Endothelial cell of umbilical vein (primary cell): ENCODE data around the gene RIOK2. TPM values are rescaled to one million over a fixed set of nuclear protein-coding genes. Genes with fewer than 3 reads are reported as not detected.

Source experiments
- BruUV-seq: library from RNA; stranded (reverse); fragments of 400-500 nt; replicated peaks from 2 replicates; lab custom pipeline; 2021; lab: Mats Ljungman, UMichigan
- CTCF ChIA-PET: fragments of 300-600, 350-600 bp; sonication (Branson Sonifier 250); formaldehyde crosslinking; loops from one replicate; lab custom pipeline; 2021; ENCODE audit warnings: antibody characterized with exemption, inconsistent platforms; lab: Charles Lee
- POLR2A ChIA-PET: fragments of 300-600, 350-600 bp; sonication (Branson Sonifier 250); formaldehyde crosslinking; loops from one replicate; lab custom pipeline; 2021; ENCODE audit warnings: antibody characterized with exemption, inconsistent platforms; lab: Charles Lee
- DNase-seq: peaks from one replicate; pipeline ENCODE4 v3.0.0-alpha.2; 2011; ENCODE audit warnings: low read depth, low spot score
- FAIRE-seq: peaks from 2 replicates; lab custom pipeline; 2011; peaks lifted over from hg19 to GRCh38; lab: Jason Lieb, UNC
- H2AFZ ChIP-seq: 2 replicates; pipeline ENCODE4 v1.6.0; 2012; ENCODE audit warnings: low read depth, low read length, control low read depth, inconsistent platforms
- H3K27ac ChIP-seq: 2 replicates; pipeline ENCODE4 v1.5.1; 2011; ENCODE audit warnings: low read depth, mild to moderate bottlenecking, control low read depth, low read length, moderate library complexity; ENCODE audit not compliant: insufficient read depth
- H3K27me3 ChIP-seq, 2 experiments: 2 replicates each; pipeline versions ENCODE4 v1.6.0 to v1.6.1; 2011; ENCODE audit warnings: low read length in 2 of 2, mixed read lengths in 1 of 2; ENCODE audit not compliant: control insufficient read depth in 2 of 2, insufficient read depth in 2 of 2
- H3K36me3 ChIP-seq, 2 experiments: 2 replicates in 1 of 2; 3 replicates in 1 of 2; pipeline ENCODE4 v1.5.1; 2011; ENCODE audit warnings: low read length in 2 of 2, mild to moderate bottlenecking in 1 of 2, moderate library complexity in 1 of 2; ENCODE audit not compliant: control insufficient read depth in 2 of 2, insufficient read depth in 2 of 2; ENCODE audit errors: extremely low read depth in 1 of 2
- H3K4me1 ChIP-seq: 3 replicates; pipeline ENCODE4 v1.5.1; 2011; ENCODE audit warnings: mild to moderate bottlenecking, low read length; ENCODE audit not compliant: control insufficient read depth, insufficient read depth; ENCODE audit errors: extremely low read depth
- H3K4me2 ChIP-seq: 2 replicates; pipeline ENCODE4 v1.6.1; 2011; ENCODE audit warnings: low read length, control low read depth, mixed read lengths; ENCODE audit not compliant: insufficient read depth
- H3K4me3 ChIP-seq, 3 experiments: fragments of 200-600 bp in 1 of 3; sonication (generic), shearing (Covaris generic) in 1 of 3; replicated peaks in 1 of 3; 2 replicates each; pipeline ENCODE4 v1.5.1; 2011 to 2016; ENCODE audit warnings: control low read depth in 3 of 3, low read length in 3 of 3, mild to moderate bottlenecking in 2 of 3, inconsistent platforms in 1 of 3, low read depth in 1 of 3, moderate library complexity in 1 of 3; ENCODE audit not compliant: insufficient read depth in 1 of 3
- H3K79me2 ChIP-seq: 2 replicates; pipeline ENCODE4 v1.6.0; 2012; ENCODE audit warnings: low read length, inconsistent platforms; ENCODE audit not compliant: control insufficient read depth, insufficient read depth
- H3K9ac ChIP-seq: replicated peaks from 2 replicates; pipeline ENCODE3; 2011; ENCODE audit warnings: low read length, control low read depth; ENCODE audit not compliant: insufficient read depth; ENCODE audit errors: extremely low read depth
- H3K9me1 ChIP-seq: replicated peaks from 3 replicates; pipeline ENCODE4 v1.6.0; 2011; ENCODE audit warnings: mild to moderate bottlenecking, low read length; ENCODE audit not compliant: control insufficient read depth, insufficient read depth; ENCODE audit errors: extremely low read depth
- H3K9me3 ChIP-seq: replicated peaks from 2 replicates; pipeline ENCODE4 v1.5.1; 2012; ENCODE audit warnings: low read length, inconsistent platforms; ENCODE audit not compliant: control insufficient read depth, insufficient read depth
- H4K20me1 ChIP-seq: replicated peaks from 2 replicates; pipeline ENCODE3; 2011; ENCODE audit warnings: mild to moderate bottlenecking, low read length; ENCODE audit not compliant: control insufficient read depth, insufficient read depth; ENCODE audit errors: extremely low read depth
- EZH2 ChIP-seq: IDR thresholded peaks from 2 replicates; pipeline ENCODE4 v1.6.1; 2012; ENCODE audit warnings: borderline replicate concordance, low read depth, mild to moderate bottlenecking, moderate library complexity, low read length, inconsistent platforms; ENCODE audit not compliant: severe bottlenecking
- FOS ChIP-seq: IDR thresholded peaks from 2 replicates; pipeline ENCODE4 v1.6.1; 2011; ENCODE audit warnings: mild to moderate bottlenecking, low read length, moderate library complexity, borderline replicate concordance; ENCODE audit not compliant: insufficient read depth
- GATA2 ChIP-seq: IDR thresholded peaks from 2 replicates; pipeline ENCODE4 v1.7.0; 2011; ENCODE audit warnings: low read depth, mild to moderate bottlenecking, moderate library complexity, mixed read lengths, low read length; ENCODE audit not compliant: insufficient read length, insufficient read depth
- JUN ChIP-seq: IDR thresholded peaks from 2 replicates; pipeline ENCODE4 v1.6.1; 2011; ENCODE audit warnings: borderline replicate concordance, low read depth; ENCODE audit not compliant: insufficient read length, insufficient read depth
- MYC ChIP-seq: IDR thresholded peaks from one replicate; pipeline ENCODE4 v1.6.1; 2011; ENCODE audit warnings: mild to moderate bottlenecking, low read depth, low read length
- POLR2A ChIP-seq: IDR thresholded peaks from 2 replicates; pipeline ENCODE4 v1.6.1; 2012; ENCODE audit warnings: low read depth, mild to moderate bottlenecking, control low read depth, low read length
- POLR2AphosphoS5 ChIP-seq: IDR thresholded peaks from 2 replicates; pipeline ENCODE4 v1.6.1; 2012; ENCODE audit warnings: low read depth, mild to moderate bottlenecking, control low read depth, low read length, moderate library complexity; ENCODE audit not compliant: insufficient read depth
- dilution Hi-C: fragments of 300-500 bp; cut with MboI; formaldehyde crosslinking; loops from one replicate; pipeline ENCODE4 v1.15.0; 2019; ENCODE audit warnings: low sequenced_read_pairs; ENCODE audit not compliant: extremely low pct_ligation_motif_present
- intact Hi-C: fragments of 100-400 bp; cut with micrococcal nuclease; formaldehyde crosslinking; loops from one replicate; pipeline ENCODE4 v1.10.0; 2022
- polyA plus RNA-seq, 4 experiments: library from polyadenylated mRNA; depleted of rRNA in 3 of 4; stranded (reverse) in 3 of 4; unstranded in 1 of 4; fragments of >200 nt; gene quantifications; 2 replicates each; pipeline versions ENCODE4 v1.2.1 to v1.2.3, GENCODE V29; 2011 to 2012; ENCODE audit warnings: missing spikeins in 1 of 4
- total RNA-seq: library from RNA; stranded (reverse); gene quantifications from 2 replicates; pipeline ENCODE4 v1.2.3, GENCODE V29; 2021
- TF ChIP-seq, protein P1 (sequence below), 2 donors: IDR thresholded peaks; 1 replicate in 1 of 2; 2 replicates in 1 of 2; pipeline ENCODE4 v1.5.1; 2011; ENCODE audit warnings: low read length in 2 of 2, mild to moderate bottlenecking in 2 of 2, moderate library complexity in 2 of 2, control low read depth in 1 of 2, inconsistent platforms in 1 of 2, low read depth in 1 of 2; ENCODE audit not compliant: insufficient read depth in 1 of 2; ENCODE audit errors: extremely low read depth in 1 of 2
- TF ChIP-seq, protein P2 (sequence below): IDR thresholded peaks from 2 replicates; pipeline ENCODE4 v1.6.1; 2011; ENCODE audit not compliant: insufficient read depth, insufficient read length

The RIOK2 gene
- total and polyA plus RNA-seq, 2 donors (not counting 3 experiments of a cell fraction or from before 2014, with no cell fraction given), result 3.5 to 25.4 TPM

GRCh38 chr5:97167435-97167834 is 15.6 kb downstream of the RIOK2 start:
- CTCF ChIA-PET, result interaction anchor here (0.7 to 1.4 kb wide), 3 partner anchors 122 to 421 kb away, joined by 3 to 4 read pairs (median 3); no protein-coding TSS in a partner anchor
- H3K4me1 ChIP-seq, result no peaks in the 10 kb centered on the region
- no TSS peak for BruUV-seq
- intact Hi-C loops, result no loop called here
- no peak for TF ChIP-seq POLR2A
- TF ChIP-seq FOS, result no peak
- no peak for TF ChIP-seq POLR2AphosphoS5
- TF ChIP-seq, protein P1, sequence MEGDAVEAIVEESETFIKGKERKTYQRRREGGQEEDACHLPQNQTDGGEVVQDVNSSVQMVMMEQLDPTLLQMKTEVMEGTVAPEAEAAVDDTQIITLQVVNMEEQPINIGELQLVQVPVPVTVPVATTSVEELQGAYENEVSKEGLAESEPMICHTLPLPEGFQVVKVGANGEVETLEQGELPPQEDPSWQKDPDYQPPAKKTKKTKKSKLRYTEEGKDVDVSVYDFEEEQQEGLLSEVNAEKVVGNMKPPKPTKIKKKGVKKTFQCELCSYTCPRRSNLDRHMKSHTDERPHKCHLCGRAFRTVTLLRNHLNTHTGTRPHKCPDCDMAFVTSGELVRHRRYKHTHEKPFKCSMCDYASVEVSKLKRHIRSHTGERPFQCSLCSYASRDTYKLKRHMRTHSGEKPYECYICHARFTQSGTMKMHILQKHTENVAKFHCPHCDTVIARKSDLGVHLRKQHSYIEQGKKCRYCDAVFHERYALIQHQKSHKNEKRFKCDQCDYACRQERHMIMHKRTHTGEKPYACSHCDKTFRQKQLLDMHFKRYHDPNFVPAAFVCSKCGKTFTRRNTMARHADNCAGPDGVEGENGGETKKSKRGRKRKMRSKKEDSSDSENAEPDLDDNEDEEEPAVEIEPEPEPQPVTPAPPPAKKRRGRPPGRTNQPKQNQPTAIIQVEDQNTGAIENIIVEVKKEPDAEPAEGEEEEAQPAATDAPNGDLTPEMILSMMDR (IDR thresholded peaks at IDR 0.05; ENCODE audit: extremely low read depth in 1 of 2, insufficient read depth in 1 of 2, low read depth in 1 of 2, low read length in 2 of 2), result no peak
- TF ChIP-seq MYC, result no peak
- no peak for TF ChIP-seq JUN
- TF ChIP-seq, protein P2, sequence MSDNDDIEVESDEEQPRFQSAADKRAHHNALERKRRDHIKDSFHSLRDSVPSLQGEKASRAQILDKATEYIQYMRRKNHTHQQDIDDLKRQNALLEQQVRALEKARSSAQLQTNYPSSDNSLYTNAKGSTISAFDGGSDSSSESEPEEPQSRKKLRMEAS, result no peak
- no peak for TF ChIP-seq GATA2
- TF ChIP-seq EZH2, result no peak
- no peaks in the 10 kb centered on the region for H3K9me1 ChIP-seq
- dilution Hi-C loops, result no loop called here
- no peak overlapping the region for H2AFZ ChIP-seq
- POLR2A ChIA-PET, result no interaction called here
- no peaks in the 10 kb centered on the region for H3K9me3 ChIP-seq
- H3K4me3 ChIP-seq, result no peak overlapping the region
- H3K79me2 ChIP-seq, result no peaks in the 10 kb centered on the region
- FAIRE-seq (no peak), DNase-seq (no peak)
- peaks cover 6 to 18% of the 10 kb centered on the region in 2 experiments for H3K36me3 ChIP-seq
- H3K27ac ChIP-seq, result no peak overlapping the region
- no peak overlapping the region for H3K9ac ChIP-seq
- no peaks in the 10 kb centered on the region for H4K20me1 ChIP-seq
- H3K27me3 ChIP-seq, result no peaks in the 10 kb centered on the region
- no peak overlapping the region for H3K4me2 ChIP-seq
